Measurements from ENCODE around the gene MSS51.

Gene MSS51

GRCh38 chr10:73433538-73433867, at the start of gene MSS51:
MSS51 (minus strand) TSS chr10:73433561; CDS start chr10:73428284, 5,277 bp downstream.
- DNase-seq (ENCODE audit: low read depth in 2 of 2): no peak

- DNase-seq (ENCODE audit: low read depth in 2 of 2): no peak
These were observed 46.8 kb upstream of the MSS51 start for GRCh38 chr10:73480158-73480557.

- no peak for DNase-seq (ENCODE audit: low read depth in 2 of 2)
These were observed 45.3 kb upstream of the MSS51 start for GRCh38 chr10:73478636-73479035.

- DNase-seq (ENCODE audit: low read depth in 2 of 2): no peak
These were observed 37.9 kb upstream of the MSS51 start for GRCh38 chr10:73471226-73471625.

GRCh38 chr10:73469579-73469978, 36.2 kb upstream of the MSS51 start:
- no peak for DNase-seq (ENCODE audit: low read depth in 2 of 2)

GRCh38 chr10:73467206-73467605, 33.8 kb upstream of the MSS51 start:
- no peak for DNase-seq (ENCODE audit: low read depth in 2 of 2)

- DNase-seq (ENCODE audit: low read depth in 2 of 2): no peak
These were observed 32.8 kb upstream of the MSS51 start for GRCh38 chr10:73465978-73466726.

- DNase-seq (ENCODE audit: low read depth in 2 of 2): no peak
These were observed 27.5 kb upstream of the MSS51 start for GRCh38 chr10:73460897-73461296.

- DNase-seq (ENCODE audit: low read depth in 2 of 2): no peak
These were observed 26.4 kb upstream of the MSS51 start for GRCh38 chr10:73459683-73460314.

GRCh38 chr10:73456187-73456890, 23.0 kb upstream of the MSS51 start:
- no peak for DNase-seq (ENCODE audit: low read depth in 2 of 2)

GRCh38 chr10:73449113-73449512, 15.8 kb upstream of the MSS51 start:
- DNase-seq (ENCODE audit: low read depth in 2 of 2): no peak

- no peak for DNase-seq (ENCODE audit: low read depth in 2 of 2)
These were observed 15.0 kb upstream of the MSS51 start for GRCh38 chr10:73448384-73448783.

GRCh38 chr10:73446926-73447325, 13.6 kb upstream of the MSS51 start:
- DNase-seq (ENCODE audit: low read depth in 2 of 2): no peak

GRCh38 chr10:73444457-73444856, 11.1 kb upstream of the MSS51 start:
- no peak for DNase-seq (ENCODE audit: low read depth in 2 of 2)

- DNase-seq (ENCODE audit: low read depth in 2 of 2): no peak
These were observed 6.4 kb upstream of the MSS51 start for GRCh38 chr10:73439605-73440312.

GRCh38 chr10:73439055-73439454, 5.7 kb upstream of the MSS51 start:
- no peak for DNase-seq (ENCODE audit: low read depth in 2 of 2)

GRCh38 chr10:73432646-73433537, 469 bp downstream of the MSS51 start:
- DNase-seq (ENCODE audit: low read depth in 2 of 2): no peak

- no peak for DNase-seq (ENCODE audit: low read depth in 2 of 2)
These were observed 7.0 kb downstream of the MSS51 start for GRCh38 chr10:73426318-73426717.

GRCh38 chr10:73424478-73424877, 8.9 kb downstream of the MSS51 start:
- no peak for DNase-seq (ENCODE audit: low read depth in 2 of 2)

GRCh38 chr10:73423309-73423708, 10.1 kb downstream of the MSS51 start:
- no peak for DNase-seq (ENCODE audit: low read depth in 2 of 2)

- DNase-seq (ENCODE audit: low read depth in 2 of 2): no peak
These were observed 16.8 kb downstream of the MSS51 start for GRCh38 chr10:73416571-73416970.
